Colonic mucosa (tissue), 4 donors: Measurements from ENCODE around the gene ATP9A. TPM values are rescaled to one million over a fixed set of nuclear protein-coding genes. Genes with fewer than 3 reads are reported as not detected.

Experiments
- DNase-seq: peaks from one replicate; pipeline ENCODE4 v3.0.0-alpha.2; 2020
- H3K27ac ChIP-seq: fragments of 200-600 bp; one replicate; pipeline ENCODE4 v1.8.0; 2021
- H3K27me3 ChIP-seq: fragments of 200-600 bp; one replicate; pipeline ENCODE4 v1.8.0; 2021
- H3K36me3 ChIP-seq: fragments of 200-600 bp; one replicate; pipeline ENCODE4 v1.8.0; 2021
- H3K4me1 ChIP-seq: fragments of 200-600 bp; one replicate; pipeline ENCODE4 v1.8.0; 2021; ENCODE audit warnings: mild to moderate bottlenecking
- H3K4me3 ChIP-seq: fragments of 200-600 bp; one replicate; pipeline ENCODE4 v1.8.0; 2021
- H3K9ac ChIP-seq, 2 donors: one replicate each; pipeline ENCODE4 v1.7.0; 2013; ENCODE audit warnings: control low read depth in 2 of 2, low read depth in 2 of 2, low read length in 2 of 2
- H3K9me3 ChIP-seq: fragments of 200-600 bp; one replicate; pipeline ENCODE4 v1.8.0; 2021
- intact Hi-C: fragments of 100-400 bp; cut with DNase I; formaldehyde crosslinking; loops from one replicate; pipeline ENCODE4 v1.14.1; 2022
- total RNA-seq, 2 donors: library from RNA; stranded (reverse); fragmentation: NEBNext Ultra II Directional in 1 of 2; extraction: Animal tissue kit (Norgen Biotek cat#: 25700) in 1 of 2; gene quantifications; one replicate each; pipeline ENCODE4 v1.2.1, GENCODE V29; 2021
- TF ChIP-seq, protein P1 (sequence below): fragments of 200-600 bp; IDR thresholded peaks from one replicate; pipeline ENCODE4 v1.8.0; 2022; ENCODE audit warnings: antibody characterized with exemption, mild to moderate bottlenecking
- donor health status: healthy.
- donor health status: DM: no; HTN: no; CAD: no.
- donor health status: DM: no; HTN: no; CAD: no.

The ATP9A gene
- total RNA-seq, 2 donors from 2014 or later: 40.2 to 70.1 TPM

GRCh38 chr20:51733070-51733469 lies 35.1 kb downstream of the ATP9A start:
- TF ChIP-seq, protein P1, sequence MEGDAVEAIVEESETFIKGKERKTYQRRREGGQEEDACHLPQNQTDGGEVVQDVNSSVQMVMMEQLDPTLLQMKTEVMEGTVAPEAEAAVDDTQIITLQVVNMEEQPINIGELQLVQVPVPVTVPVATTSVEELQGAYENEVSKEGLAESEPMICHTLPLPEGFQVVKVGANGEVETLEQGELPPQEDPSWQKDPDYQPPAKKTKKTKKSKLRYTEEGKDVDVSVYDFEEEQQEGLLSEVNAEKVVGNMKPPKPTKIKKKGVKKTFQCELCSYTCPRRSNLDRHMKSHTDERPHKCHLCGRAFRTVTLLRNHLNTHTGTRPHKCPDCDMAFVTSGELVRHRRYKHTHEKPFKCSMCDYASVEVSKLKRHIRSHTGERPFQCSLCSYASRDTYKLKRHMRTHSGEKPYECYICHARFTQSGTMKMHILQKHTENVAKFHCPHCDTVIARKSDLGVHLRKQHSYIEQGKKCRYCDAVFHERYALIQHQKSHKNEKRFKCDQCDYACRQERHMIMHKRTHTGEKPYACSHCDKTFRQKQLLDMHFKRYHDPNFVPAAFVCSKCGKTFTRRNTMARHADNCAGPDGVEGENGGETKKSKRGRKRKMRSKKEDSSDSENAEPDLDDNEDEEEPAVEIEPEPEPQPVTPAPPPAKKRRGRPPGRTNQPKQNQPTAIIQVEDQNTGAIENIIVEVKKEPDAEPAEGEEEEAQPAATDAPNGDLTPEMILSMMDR: no peak
- intact Hi-C loops: no loop called here
- H3K27me3 ChIP-seq: no peaks in the 10 kb centered on the region
- peak overlapping the region; percentile 40 for H3K27ac ChIP-seq
- H3K36me3 ChIP-seq: no peaks in the 10 kb centered on the region
- no peaks in the 10 kb centered on the region for H3K9me3 ChIP-seq
- H3K4me1 ChIP-seq: no peaks in the 10 kb centered on the region
- no peak overlapping the region for H3K4me3 ChIP-seq
- no peak overlapping the region for H3K9ac ChIP-seq
- no peak for DNase-seq

DNA sequence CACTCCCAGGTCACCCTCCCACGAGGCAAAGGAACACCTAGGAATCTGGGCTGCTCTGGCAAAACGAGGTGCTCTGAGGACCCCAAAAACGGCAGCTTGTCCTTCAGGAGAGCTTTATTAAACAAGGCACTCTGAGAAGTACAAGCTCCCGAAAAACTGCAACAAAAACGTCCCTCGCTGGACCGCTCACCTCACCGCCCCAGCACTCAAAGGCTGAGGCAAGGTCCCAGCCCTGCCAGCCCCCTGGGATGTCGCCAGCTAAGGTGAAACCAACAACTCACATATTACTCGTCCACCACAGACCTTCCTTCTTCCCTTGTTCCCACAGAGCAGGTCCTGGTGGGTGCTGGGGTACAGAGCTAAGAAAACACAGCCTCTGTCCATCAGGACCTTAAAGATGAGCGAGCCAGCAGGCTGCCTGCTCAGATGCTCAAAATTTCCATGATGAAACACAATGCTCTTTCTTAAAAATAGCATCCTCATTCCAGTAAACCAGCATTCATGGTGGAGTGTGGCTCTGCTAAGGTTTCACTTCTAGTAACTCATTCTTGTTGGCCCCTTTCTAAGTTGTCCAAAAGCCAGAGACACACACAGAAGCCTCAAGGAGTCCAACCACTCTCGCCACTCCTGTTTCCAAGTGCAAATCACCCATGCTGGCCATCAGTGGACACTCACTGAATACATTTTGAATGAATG lies 35.9 kb downstream of the ATP9A start:
- intact Hi-C loops: no loop called here
- Histone ChIP-seq H3K27me3 (no peaks in the 10 kb centered on the region), H3K4me1 (no peaks in the 10 kb centered on the region), H3K36me3 (no peaks in the 10 kb centered on the region), H3K4me3 (no peak overlapping the region), H3K9ac (no peak overlapping the region), H3K27ac (peak overlapping the region; percentile 57), H3K9me3 (no peaks in the 10 kb centered on the region)
- TF ChIP-seq, protein P1: no peak
- no peak for DNase-seq

DNA sequence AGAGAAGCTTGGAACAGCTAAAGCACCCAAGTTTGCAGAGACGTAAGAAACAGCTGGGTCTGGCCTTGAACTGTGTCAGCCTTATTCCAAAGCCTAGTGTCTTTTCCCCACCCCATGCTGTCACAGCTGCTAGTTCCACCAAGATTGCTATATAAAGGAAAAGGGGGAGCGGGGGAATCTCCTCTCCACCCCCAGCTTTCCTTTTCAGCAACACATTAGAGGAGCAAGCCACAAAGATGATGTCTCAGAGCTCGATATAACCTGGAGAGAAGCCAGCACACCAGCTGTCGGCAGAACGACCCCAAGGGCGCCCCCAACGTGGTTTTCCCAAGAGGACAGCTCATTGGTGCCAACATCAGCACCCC lies 36.5 kb downstream of the ATP9A start:
- no peaks in the 10 kb centered on the region for H3K4me1 ChIP-seq
- H3K36me3 ChIP-seq: no peaks in the 10 kb centered on the region
- no peak overlapping the region for H3K9ac ChIP-seq
- H3K4me3 ChIP-seq: no peak overlapping the region
- no peak for DNase-seq
- TF ChIP-seq, protein P1: no peak
- peak overlapping the region; percentile 57 for H3K27ac ChIP-seq
- H3K9me3 ChIP-seq: no peaks in the 10 kb centered on the region
- no peaks in the 10 kb centered on the region for H3K27me3 ChIP-seq
- intact Hi-C loops: no loop called here

DNA sequence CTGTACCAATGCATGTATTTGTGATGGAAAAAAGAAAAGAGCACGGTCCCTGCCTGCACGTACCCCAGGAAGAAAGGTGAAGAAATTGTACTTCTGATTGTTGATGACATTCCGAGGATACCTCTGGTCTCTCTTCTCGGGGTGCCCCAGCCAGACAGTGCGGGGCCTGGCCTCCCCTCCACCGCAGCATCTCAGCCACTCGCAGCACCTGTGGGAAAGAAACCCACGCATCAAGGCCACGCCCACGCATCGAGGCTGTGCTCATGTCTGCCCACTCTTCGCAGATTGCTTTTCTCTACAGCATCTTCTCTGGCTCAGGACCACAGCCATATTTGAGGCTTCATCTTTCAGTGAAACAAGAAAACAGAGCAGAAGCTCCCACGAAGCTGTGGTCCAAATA lies 38.4 kb downstream of the ATP9A start:
- TF ChIP-seq, protein P1: no peak
- H3K4me3 ChIP-seq: no peak overlapping the region
- H3K36me3 ChIP-seq: no peaks in the 10 kb centered on the region
- H3K4me1 ChIP-seq: no peaks in the 10 kb centered on the region
- intact Hi-C loops: no loop called here
- no peaks in the 10 kb centered on the region for H3K9me3 ChIP-seq
- H3K9ac ChIP-seq: no peak overlapping the region
- DNase-seq: no peak
- no peaks in the 10 kb centered on the region for H3K27me3 ChIP-seq
- no peak overlapping the region for H3K27ac ChIP-seq

- Histone ChIP-seq H3K36me3 (no peaks in the 10 kb centered on the region), H3K27ac (no peak overlapping the region), H3K4me1 (no peaks in the 10 kb centered on the region), H3K9ac (no peak overlapping the region), H3K4me3 (no peak overlapping the region), H3K27me3 (no peaks in the 10 kb centered on the region), H3K9me3 (no peaks in the 10 kb centered on the region)
- intact Hi-C loops: no loop called here
- no peak for DNase-seq
- TF ChIP-seq, protein P1: no peak
These were observed 39.5 kb downstream of the ATP9A start for GRCh38 chr20:51728737-51729136.
